Activated effector memory CD4-positive, alpha-beta T cell treated with anti-CD3 and anti-CD28 coated beads, Interleukin-2, amount 50 U/mL, for 16 hours (primary cell): Measurements from ENCODE around the gene RARRES1.

Experiments used
- DNase-seq: peaks from one replicate; pipeline ENCODE4 v3.0.0-alpha.2; 2020

Gene RARRES1

GRCh38 chr3:158685159-158685558, 47.1 kb downstream of the RARRES1 start:
- DNase-seq: no peak

DNA sequence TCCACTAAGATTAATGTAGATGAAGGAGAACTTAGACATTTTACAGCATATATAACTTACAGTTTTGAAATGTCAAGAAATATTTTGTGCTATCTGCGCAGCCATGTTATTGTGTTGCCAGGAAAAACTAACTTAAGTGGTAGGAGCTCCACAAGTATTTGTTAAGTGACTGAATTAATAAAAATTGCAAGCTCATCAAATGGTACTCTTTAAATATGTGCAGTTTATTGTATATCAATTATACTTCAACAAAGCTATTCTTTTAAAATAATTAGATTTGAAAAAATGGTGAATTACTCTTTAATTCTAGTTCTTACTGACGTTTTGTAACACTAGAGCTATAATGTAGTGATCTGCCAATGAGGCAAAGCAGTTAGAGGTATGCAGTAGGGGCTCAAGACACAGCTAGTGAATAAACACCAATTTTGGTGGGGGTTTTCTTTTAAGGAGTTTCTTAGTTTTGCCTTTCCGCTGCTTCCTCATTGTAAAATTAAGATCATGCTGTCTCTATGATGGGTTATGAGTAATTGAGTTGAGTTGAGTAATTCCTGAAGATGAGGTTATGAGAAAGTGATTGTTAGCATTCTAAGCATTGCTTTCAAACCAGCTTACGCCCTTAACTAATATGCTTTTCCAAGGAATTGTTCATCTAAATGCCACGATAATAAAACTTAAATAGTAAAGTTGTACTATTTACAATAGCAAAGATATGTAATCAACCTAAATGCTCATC, 48.9 kb downstream of the RARRES1 start:
- DNase-seq: no peak

DNA sequence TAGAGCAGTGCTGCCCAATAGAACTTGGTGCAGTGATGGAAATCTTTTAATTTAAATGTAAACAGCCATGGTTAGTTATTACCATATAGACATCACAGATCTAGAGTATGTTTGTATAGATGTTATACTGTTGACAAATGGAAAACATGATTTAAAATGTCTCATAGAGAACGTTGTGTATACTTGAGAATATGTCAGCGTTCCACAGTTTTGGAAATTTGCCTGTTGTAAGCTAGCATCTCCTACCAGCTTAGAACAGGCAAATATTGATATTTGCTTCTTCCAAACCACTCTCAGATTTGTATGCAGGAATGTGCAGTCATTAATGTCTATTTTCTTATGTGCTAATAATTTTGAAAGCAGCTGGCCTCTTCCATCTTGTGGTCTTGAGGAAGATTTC, 51.4 kb downstream of the RARRES1 start:
- DNase-seq: no peak

- no peak for DNase-seq
Observed at GRCh38 chr3:158679547-158680000, 52.7 kb downstream of the RARRES1 start.

DNA sequence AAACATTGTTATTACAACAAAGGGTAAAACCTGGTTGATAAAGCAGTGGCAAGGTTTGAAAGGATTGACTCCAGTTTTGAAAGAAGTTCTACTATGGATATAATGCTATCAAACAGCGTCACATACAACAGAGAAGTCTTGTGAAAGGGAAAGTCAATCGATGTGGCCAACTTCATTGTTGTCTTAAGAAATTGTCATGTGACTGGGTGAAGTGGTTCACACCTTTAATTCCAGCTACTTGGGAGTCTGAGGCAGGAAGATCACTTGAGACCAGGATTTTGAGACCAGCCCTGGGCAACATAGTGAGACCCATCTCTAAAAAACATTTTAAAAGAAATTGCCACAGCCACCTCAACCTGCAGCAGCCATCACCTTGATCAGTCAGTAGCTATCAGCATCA, 53.6 kb downstream of the RARRES1 start:
- DNase-seq: no peak

DNA sequence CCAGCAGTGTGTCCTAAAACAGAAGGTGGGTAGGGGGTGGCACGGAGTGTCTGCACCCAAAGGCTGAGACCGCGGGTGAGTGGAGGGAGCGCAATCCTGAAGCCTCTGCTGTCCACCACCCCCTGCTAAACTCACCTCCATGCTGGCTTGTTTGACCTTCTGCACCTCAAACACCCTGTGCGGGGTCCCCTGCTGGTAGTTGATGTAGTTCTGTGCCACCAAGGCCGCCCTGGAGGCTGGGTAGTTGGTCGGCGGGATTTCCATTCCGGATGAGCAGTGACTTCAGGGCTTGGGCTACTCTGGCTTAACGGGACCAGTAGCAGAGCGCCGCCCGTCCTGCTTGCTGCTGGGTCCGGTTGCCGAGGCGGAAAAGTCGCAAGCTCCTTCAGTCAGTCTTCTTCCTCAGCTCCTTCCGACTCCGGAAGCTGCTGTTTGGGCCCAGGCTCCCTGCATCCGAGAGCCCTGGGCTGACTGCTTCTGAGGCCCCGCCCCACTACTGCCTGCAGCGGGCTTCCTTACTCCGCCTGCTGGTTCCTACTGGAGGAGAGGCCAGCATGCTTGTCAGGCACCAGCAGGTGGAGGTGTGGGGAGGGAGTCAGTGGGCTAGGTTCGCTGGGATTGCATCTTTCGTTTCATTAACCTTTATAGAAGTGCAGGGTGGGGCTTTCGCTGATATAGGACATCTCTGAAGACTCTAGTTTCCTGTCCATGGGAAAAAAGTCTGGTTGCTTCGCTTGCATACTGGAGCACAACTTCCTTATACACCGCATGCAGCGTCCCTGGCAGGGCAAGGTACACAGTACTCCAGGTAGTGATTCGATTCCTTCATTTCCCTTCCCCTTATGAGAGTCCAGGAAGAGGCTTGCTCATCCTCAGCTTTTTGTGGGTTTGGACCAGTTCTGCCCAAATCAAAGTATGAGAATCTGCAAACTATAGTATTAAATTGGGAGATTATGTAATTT, 59.8 kb downstream of the RARRES1 start, which contains the start of gene LXN:
Gene LXN, minus strand, starts transcription at position 434 of the 962 bp plus-strand sequence. Its CDS starts 170 bp downstream, at position 264.
- DNase-seq: peak; percentile 92

DNA sequence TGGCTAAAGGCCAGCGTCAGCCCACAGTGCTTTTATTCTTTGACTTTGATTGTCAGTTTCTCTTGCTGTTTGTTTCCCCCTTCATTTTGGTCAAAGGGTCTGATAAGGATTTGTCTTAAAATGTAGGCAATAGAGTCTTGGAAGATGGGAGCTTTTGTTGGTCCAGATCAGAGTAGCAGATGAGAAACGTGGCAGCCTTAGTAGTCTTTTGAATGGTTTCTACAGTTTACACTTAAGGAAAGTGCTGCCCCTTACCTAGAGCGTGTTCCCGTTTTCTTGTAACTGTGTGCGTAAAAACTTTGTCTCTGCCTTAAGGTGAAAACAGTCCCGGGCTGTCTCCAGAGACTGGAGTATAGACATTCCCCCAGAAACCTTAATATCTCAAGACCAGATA, 60.4 kb downstream of the RARRES1 start:
- DNase-seq: no peak

DNA sequence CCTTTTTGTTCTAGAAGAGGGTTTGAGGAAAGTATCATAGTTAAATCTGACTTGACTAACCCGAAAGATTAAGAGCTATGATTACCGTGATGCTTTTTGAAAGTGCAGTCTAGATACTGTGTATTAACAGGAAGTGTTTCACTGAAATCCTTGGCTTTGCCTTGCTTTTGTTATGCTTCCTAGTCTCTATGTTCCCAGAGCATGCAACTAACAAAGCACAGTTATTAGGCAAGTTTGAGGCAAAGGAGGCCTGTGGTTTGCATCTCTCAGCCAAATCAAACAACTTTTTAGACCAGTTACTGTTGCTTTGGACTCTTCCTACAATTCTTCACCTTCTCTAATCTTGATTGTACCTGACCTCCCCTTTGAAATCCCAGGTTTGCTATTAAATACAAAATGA, 63.8 kb downstream of the RARRES1 start:
- DNase-seq: no peak

- DNase-seq: no peak
Observed at GRCh38 chr3:158666416-158666815, 65.8 kb downstream of the RARRES1 start.

DNA sequence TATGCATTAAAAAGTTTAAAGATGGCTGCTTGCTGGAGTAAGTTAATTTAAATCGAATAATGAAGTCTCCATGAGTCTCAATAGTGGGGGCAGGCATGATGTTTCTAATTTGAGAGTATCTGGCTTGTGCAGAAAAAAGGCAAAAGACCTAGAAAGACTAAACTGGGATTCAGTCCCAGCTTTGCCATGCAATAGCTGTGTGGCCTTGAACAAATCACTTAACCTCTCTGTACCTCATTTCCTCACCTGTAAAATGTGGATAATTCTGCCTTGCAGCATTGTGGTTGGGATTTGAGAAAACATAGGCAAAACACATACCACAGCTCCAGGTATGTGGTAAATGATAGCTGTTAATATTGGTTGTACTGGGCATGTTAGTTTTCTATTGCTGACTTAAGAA, 68.4 kb downstream of the RARRES1 start:
- no peak for DNase-seq

DNA sequence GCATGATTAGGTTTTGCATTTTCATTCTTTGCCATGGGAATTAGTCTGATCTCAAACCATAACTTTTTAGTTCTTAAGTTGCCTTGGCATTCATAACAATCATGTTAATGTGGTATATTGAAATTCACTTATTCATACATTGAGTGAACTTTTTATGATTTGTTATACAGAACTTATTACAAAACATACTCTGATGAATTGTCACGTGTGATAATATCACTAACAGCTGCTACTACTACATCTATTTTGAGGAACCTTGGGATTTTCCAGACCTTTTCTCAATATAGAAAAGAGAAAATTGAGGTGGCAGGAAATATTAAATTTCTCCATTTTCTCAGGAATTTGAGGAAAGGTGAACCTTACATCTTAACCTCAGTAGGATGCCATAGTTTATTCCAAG, 69.0 kb downstream of the RARRES1 start:
- no peak for DNase-seq

DNA sequence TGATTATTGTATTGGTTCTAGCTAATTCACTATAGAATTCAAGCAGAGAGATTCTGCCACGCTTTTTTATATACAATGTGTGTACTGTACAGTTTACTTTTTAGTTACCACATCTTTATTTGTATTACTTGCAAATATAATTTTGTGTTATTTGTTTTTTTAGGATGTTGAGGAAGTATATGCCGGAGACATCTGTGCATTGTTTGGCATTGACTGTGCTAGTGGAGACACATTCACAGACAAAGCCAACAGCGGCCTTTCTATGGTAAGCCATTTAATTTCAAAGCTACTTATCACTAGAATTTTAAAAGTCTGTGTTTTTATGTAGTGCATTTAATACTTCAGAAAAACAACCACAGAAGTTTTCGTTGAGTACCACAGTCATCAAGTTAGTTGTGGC, 71.5 kb downstream of the RARRES1 start:
- DNase-seq: no peak

- peak; percentile 80 for DNase-seq
Observed at GRCh38 chr3:158659454-158660237, 72.6 kb downstream of the RARRES1 start.

DNA sequence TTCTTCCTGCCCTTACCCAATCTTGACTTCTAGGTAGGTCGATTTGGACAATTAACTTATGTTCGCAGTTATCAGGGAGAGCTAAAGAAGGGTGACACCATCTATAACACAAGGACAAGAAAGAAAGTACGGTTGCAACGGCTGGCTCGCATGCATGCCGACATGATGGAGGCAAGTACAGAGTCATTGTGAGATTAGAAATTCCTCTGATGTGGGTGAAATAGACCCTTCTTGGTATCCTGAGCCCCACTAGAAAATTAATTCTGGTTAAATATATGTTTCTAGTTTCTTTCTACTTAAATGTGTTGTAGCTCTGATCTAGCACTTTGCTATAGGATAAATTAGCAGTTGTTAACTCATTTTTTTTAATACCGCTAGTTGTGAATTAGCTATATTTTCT, 73.4 kb downstream of the RARRES1 start:
- no peak for DNase-seq

DNA sequence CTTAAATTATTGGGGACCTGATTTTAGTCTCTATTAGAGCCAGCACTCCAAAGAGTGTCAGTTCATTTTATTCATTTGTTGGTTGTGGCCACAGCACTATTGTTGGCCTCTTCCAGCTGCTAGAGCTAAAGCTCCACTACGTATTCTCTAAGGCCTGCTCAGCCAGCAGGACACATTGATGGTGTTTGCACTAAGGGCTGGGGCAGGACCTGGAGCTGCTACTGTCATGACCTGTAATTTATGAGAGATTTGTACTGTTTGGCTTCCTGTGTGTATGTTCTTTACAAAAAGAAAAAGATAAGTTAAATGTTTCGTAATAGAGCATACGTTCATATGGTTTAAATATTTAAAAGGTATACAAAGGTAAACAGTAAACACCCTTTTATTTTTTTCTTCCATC, 79.8 kb downstream of the RARRES1 start:
- no peak for DNase-seq

DNA sequence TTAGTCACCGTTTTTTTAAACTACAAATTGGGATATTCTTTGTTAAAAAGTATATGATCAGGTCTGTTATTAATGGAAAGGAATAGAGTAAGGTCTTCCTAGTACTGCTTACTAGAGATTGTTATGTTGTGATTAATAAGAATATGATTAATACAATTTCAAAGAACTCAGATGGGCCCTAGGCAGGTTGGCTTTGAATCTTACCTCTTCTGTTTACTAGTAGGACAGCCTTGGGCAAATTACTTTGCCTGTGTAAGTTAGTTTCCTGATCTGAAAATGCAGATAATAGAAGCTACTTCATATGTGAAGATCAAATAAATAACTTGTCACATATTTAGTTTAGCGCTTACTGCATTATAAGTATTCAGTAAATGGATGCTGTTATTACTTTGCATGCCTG, 81.1 kb downstream of the RARRES1 start:
- no peak for DNase-seq

DNA sequence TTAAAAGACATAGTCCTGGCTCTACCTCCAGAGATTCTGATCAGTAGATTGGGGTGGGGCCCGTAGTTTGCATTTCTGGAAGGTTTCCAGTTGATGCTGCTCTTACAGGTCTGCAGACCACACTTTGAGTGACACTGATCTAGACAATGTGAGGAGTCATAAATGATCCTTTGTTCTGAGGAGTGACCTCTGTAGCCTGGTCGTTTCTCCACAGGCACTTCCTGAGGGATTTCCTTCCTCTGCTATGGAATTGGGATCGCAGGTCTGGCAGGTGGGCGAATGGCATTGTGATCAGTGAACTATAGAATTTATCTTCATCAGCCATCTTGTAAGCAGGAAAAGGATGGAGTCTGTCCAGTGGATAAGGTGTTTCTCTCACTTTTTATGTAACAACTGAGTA, 82.5 kb downstream of the RARRES1 start:
- no peak for DNase-seq
